ENCODE measurements around the gene OCA2. TPM values are rescaled to one million over a fixed set of nuclear protein-coding genes. Genes with fewer than 3 reads are reported as not detected.

The OCA2 gene
- total and polyA plus RNA-seq, 2 of the 13 experiments (the other 11 are each of a cell fraction or from before 2014, with no cell fraction given) = 0.02 to 0.05 TPM

GRCh38 chr15:28118531-28118930 is 19.4 kb upstream of the OCA2 start:
- intact Hi-C loops (cut with micrococcal nuclease; ENCODE audit: unreplicated experiment) (no loop called here), in situ Hi-C loops (cut with HindIII; ENCODE audit: extremely low pct_ligation_motif_present, low pct_unique_long_range_greater_than_20kb) (no loop called here)
- CTCF ChIA-PET (ENCODE audit: low intra/inter-chr PET ratio, low total read pairs) = no interaction called here
- POLR2A ChIA-PET = no interaction called here
- Histone ChIP-seq H3K9me3 (ENCODE audit: low read length) (no peaks in the 10 kb centered on the region), H3K36me3 (replicated peaks in 1 of 2; ENCODE audit: control insufficient read depth in 1 of 2, insufficient read depth in 2 of 2, low read length in 2 of 2) (peaks cover 17 to 66% of the 10 kb centered on the region in 2 experiments; a peak in 4 of 5 replicates), H4K20me1 (ENCODE audit: insufficient read depth, low read length) (no peaks in the 10 kb centered on the region), H3K27me3 (ENCODE audit: control insufficient read depth in 1 of 2, insufficient read depth in 2 of 2, low read length in 2 of 2) (no peaks in the 10 kb centered on the region), H3K27ac (ENCODE audit: extremely low read length, insufficient read depth, low read length) (no peak overlapping the region), H3K4me3 (replicated peaks in 1 of 3; ENCODE audit: insufficient read depth in 1 of 3, low read depth in 2 of 3, low read length in 3 of 3) (no peak overlapping the region), H2AFZ (ENCODE audit: low read length) (no peak overlapping the region), H3K9ac (ENCODE audit: insufficient read depth, low read depth, low read length) (no peak overlapping the region), H3K4me1 (ENCODE audit: insufficient read depth, low read length) (no peaks in the 10 kb centered on the region), H3K4me2 (ENCODE audit: low read depth, low read length) (no peak overlapping the region), H3K79me2 (ENCODE audit: insufficient read depth, low read length) (no peaks in the 10 kb centered on the region)
- WGBS (ENCODE audit: low lambda C conversion rate) = 97% methylated on average over 5 of the region's 10 CpGs
- no peak for TF ChIP-seq ZNF629 (CRISPR knock-in tag; conservative IDR thresholded peaks at IDR 0.05)
- FAIRE-seq = no peak
- no TSS peak for BruUV-seq (replicated peaks)
- no peak for DNase-seq (ENCODE audit: low spot score)
- ATAC-seq = no peak

GRCh38 chr15:28118083-28118482 is 19.0 kb upstream of the OCA2 start:
- ChIA-PET POLR2A (no interaction called here), CTCF (ENCODE audit: low intra/inter-chr PET ratio, low total read pairs) (no interaction called here)
- H3K9me3 ChIP-seq (ENCODE audit: low read length) = no peaks in the 10 kb centered on the region
- no TSS peak for BruUV-seq (replicated peaks)
- H3K4me1 ChIP-seq (ENCODE audit: insufficient read depth, low read length) = no peaks in the 10 kb centered on the region
- no peaks in the 10 kb centered on the region for H3K79me2 ChIP-seq (ENCODE audit: insufficient read depth, low read length)
- WGBS (ENCODE audit: low lambda C conversion rate) = 97% methylated on average over 6 of the region's 11 CpGs
- H3K9ac ChIP-seq (ENCODE audit: insufficient read depth, low read depth, low read length) = no peak overlapping the region
- no peak overlapping the region for H3K4me3 ChIP-seq (replicated peaks in 1 of 3; ENCODE audit: insufficient read depth in 1 of 3, low read depth in 2 of 3, low read length in 3 of 3)
- intact Hi-C loops (cut with micrococcal nuclease; ENCODE audit: unreplicated experiment) (no loop called here), in situ Hi-C loops (cut with HindIII; ENCODE audit: extremely low pct_ligation_motif_present, low pct_unique_long_range_greater_than_20kb) (no loop called here)
- H3K27me3 ChIP-seq (ENCODE audit: control insufficient read depth in 1 of 2, insufficient read depth in 2 of 2, low read length in 2 of 2) = no peaks in the 10 kb centered on the region
- FAIRE-seq (no peak), DNase-seq (ENCODE audit: low spot score) (no peak), ATAC-seq (no peak)
- H4K20me1 ChIP-seq (ENCODE audit: insufficient read depth, low read length) = no peaks in the 10 kb centered on the region
- H2AFZ ChIP-seq (ENCODE audit: low read length) = no peak overlapping the region
- peaks cover 19 to 67% of the 10 kb centered on the region in 2 experiments; a peak in 4 of 5 replicates for H3K36me3 ChIP-seq (replicated peaks in 1 of 2; ENCODE audit: control insufficient read depth in 1 of 2, insufficient read depth in 2 of 2, low read length in 2 of 2)
- H3K27ac ChIP-seq (ENCODE audit: extremely low read length, insufficient read depth, low read length) = no peak overlapping the region
- no peak overlapping the region for H3K4me2 ChIP-seq (ENCODE audit: low read depth, low read length)
- TF ChIP-seq ZBTB7B (CRISPR knock-in tag; IDR thresholded peaks at IDR 0.05) = no peak
- TF ChIP-seq ZFY (CRISPR knock-in tag; IDR thresholded peaks at IDR 0.05) = no peak
- no peak for TF ChIP-seq THAP11 (CRISPR knock-in tag; IDR thresholded peaks at IDR 0.05)
- no peak for TF ChIP-seq MXD1 (CRISPR knock-in tag; IDR thresholded peaks at IDR 0.05)
- no peak for TF ChIP-seq TBL1XR1 (IDR thresholded peaks at IDR 0.05; ENCODE audit: borderline replicate concordance, low read length, partially characterized antibody)
- TF ChIP-seq FUBP1 (CRISPR knock-in tag; IDR thresholded peaks at IDR 0.05; ENCODE audit: borderline replicate concordance) = no peak
- no peak for TF ChIP-seq ARNT2 (CRISPR knock-in tag; IDR thresholded peaks at IDR 0.05; ENCODE audit: low read depth)
- TF ChIP-seq REST (IDR thresholded peaks at IDR 0.05; ENCODE audit: borderline replicate concordance in 1 of 2, low read depth in 1 of 2, low read length in 2 of 2) = no peak
- TF ChIP-seq ZNF432 (CRISPR knock-in tag; IDR thresholded peaks at IDR 0.05; ENCODE audit: borderline replicate concordance) = no peak

All from HepG2 (cell line).